ENCODE data around the gene CCDC51. TPM values are rescaled to one million over a fixed set of nuclear protein-coding genes. Genes with fewer than 3 reads are reported as not detected.
"Not testable (repeated sequence)": the region's sequence is repeated elsewhere in the genome, so short reads cannot be mapped to it uniquely, and the experiment has no call there.

Gene CCDC51
- total RNA-seq, 1 experiment from 2014 or later = 59.5 TPM

DNA sequence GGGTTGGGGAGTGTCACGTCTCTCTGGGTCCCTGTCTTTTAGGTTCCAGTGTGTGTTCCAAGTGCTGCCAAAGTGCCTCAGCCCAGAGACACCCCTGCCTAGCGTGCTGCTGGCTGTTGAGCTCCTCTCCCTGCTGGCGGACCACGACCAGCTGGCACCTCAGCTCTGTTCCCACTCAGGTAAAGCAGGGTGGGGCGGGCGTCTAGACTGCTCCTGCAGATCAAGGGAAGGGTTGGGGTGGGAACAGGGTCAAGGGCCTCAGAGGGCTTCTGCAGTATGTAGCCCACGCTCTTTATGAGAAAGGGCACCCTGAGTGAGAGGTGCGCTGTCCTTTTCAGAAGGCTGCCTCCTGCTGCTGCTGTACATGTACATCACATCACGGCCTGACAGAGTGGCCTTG lies 23.8 kb upstream of the CCDC51 start:
- Mint-ChIP-seq H3K36me3 (ENCODE audit: insufficient read depth, unreplicated experiment) (peaks cover 27% of the 10 kb centered on the region), H3K4me1 (ENCODE audit: low read depth, unreplicated experiment) (peaks cover 10% of the 10 kb centered on the region), H3K4me3 (ENCODE audit: unreplicated experiment) (no peak overlapping the region), H3K27ac (ENCODE audit: unreplicated experiment) (no peak overlapping the region), H3K9me3 (ENCODE audit: unreplicated experiment) (no peaks in the 10 kb centered on the region), H3K27me3 (ENCODE audit: insufficient read depth, unreplicated experiment) (no peaks in the 10 kb centered on the region)
- Histone ChIP-seq H3K4me3 (ENCODE audit: low read depth, low read length) (no peak overlapping the region), H3K9me3 (no peaks in the 10 kb centered on the region), H3K27me3 (replicated peaks; ENCODE audit: control insufficient read depth, insufficient read depth, low read length) (no peaks in the 10 kb centered on the region), H3K36me3 (ENCODE audit: control insufficient read depth, insufficient read depth, low read length) (peaks cover 9% of the 10 kb centered on the region), H3K4me1 (peaks cover 13% of the 10 kb centered on the region)
- CTCF ChIA-PET = interaction anchor here (0.8 to 2.0 kb wide), 3 partner anchors 10 to 47 kb away, joined by 3 to 9 read pairs (median 6); no protein-coding TSS in a partner anchor
- DNase-seq = no peak
- POLR2A ChIA-PET = interaction anchor here (0.6 to 1.7 kb wide), 4 partner anchors 10 to 24 kb away, joined by 4 to 10 read pairs (median 4); partner anchors contain the start of genes ATRIP and CCDC51
- intact Hi-C loops (cut with micrococcal nuclease; ENCODE audit: unreplicated experiment) = loop anchor here (10.0 kb wide), 1 partner anchor 201 kb away; the partner anchor contains the start of gene CELSR3
- no TSS peak for BruUV-seq (replicated peaks)
- TF ChIP-seq CTCF (IDR thresholded peaks at IDR 0.05; ENCODE audit: insufficient read depth in 1 of 2, low read depth in 1 of 2, low read length in 1 of 2, severe bottlenecking in 1 of 2, unreplicated experiment in 1 of 2) = no peak

GRCh38 chr3:48461767-48462166 lies 21.8 kb upstream of the CCDC51 start:
- H3K4me3 ChIP-seq (ENCODE audit: low read depth, low read length); H3K4me1 Mint-ChIP-seq (ENCODE audit: low read depth, unreplicated experiment); H3K36me3 ChIP-seq (ENCODE audit: control insufficient read depth, insufficient read depth, low read length); H3K9me3 Mint-ChIP-seq (ENCODE audit: unreplicated experiment); POLR2A ChIA-PET; H3K27ac Mint-ChIP-seq (ENCODE audit: unreplicated experiment); H3K27me3 ChIP-seq (replicated peaks; ENCODE audit: control insufficient read depth, insufficient read depth, low read length); DNase-seq; H3K27me3 Mint-ChIP-seq (ENCODE audit: insufficient read depth, unreplicated experiment); H3K9me3 ChIP-seq; BruUV-seq (replicated peaks); H3K4me3 Mint-ChIP-seq (ENCODE audit: unreplicated experiment); CTCF ChIA-PET: not testable (repeated sequence)
- peaks cover 12% of the 10 kb centered on the region for H3K4me1 ChIP-seq
- intact Hi-C loops (cut with micrococcal nuclease; ENCODE audit: unreplicated experiment) = loop anchor here (10.0 kb wide), 1 partner anchor 203 kb away; the partner anchor contains the start of gene CELSR3
- H3K36me3 Mint-ChIP-seq (ENCODE audit: insufficient read depth, unreplicated experiment) = peaks cover 24% of the 10 kb centered on the region

- no peak overlapping the region for H3K4me3 ChIP-seq (ENCODE audit: low read depth, low read length)
- peaks cover 7% of the 10 kb centered on the region for H3K36me3 ChIP-seq (ENCODE audit: control insufficient read depth, insufficient read depth, low read length)
- H3K4me1 ChIP-seq = no peaks in the 10 kb centered on the region
- BruUV-seq (replicated peaks) = no TSS peak
- ChIA-PET POLR2A (no interaction called here), CTCF (no interaction called here)
- Mint-ChIP-seq H3K27ac (ENCODE audit: unreplicated experiment) (no peak overlapping the region), H3K27me3 (ENCODE audit: insufficient read depth, unreplicated experiment) (no peaks in the 10 kb centered on the region), H3K4me1 (ENCODE audit: low read depth, unreplicated experiment) (peaks cover 5% of the 10 kb centered on the region), H3K4me3 (ENCODE audit: unreplicated experiment) (no peak overlapping the region), H3K9me3 (ENCODE audit: unreplicated experiment) (no peaks in the 10 kb centered on the region), H3K36me3 (ENCODE audit: insufficient read depth, unreplicated experiment) (peaks cover 22% of the 10 kb centered on the region)
- no peak for DNase-seq
- H3K9me3 ChIP-seq = no peaks in the 10 kb centered on the region
- no peaks in the 10 kb centered on the region for H3K27me3 ChIP-seq (replicated peaks; ENCODE audit: control insufficient read depth, insufficient read depth, low read length)
- intact Hi-C loops (cut with micrococcal nuclease; ENCODE audit: unreplicated experiment) = loop anchor here (10.0 kb wide), 1 partner anchor 204 kb away; the partner anchor contains the start of gene CELSR3
- no peak for TF ChIP-seq CTCF (IDR thresholded peaks at IDR 0.05; ENCODE audit: insufficient read depth in 1 of 2, low read depth in 1 of 2, low read length in 1 of 2, severe bottlenecking in 1 of 2, unreplicated experiment in 1 of 2)
These were observed 20.6 kb upstream of the CCDC51 start for GRCh38 chr3:48460517-48460902.
